ENCODE measurements around the gene PRR33.

PRR33 gene

DNA sequence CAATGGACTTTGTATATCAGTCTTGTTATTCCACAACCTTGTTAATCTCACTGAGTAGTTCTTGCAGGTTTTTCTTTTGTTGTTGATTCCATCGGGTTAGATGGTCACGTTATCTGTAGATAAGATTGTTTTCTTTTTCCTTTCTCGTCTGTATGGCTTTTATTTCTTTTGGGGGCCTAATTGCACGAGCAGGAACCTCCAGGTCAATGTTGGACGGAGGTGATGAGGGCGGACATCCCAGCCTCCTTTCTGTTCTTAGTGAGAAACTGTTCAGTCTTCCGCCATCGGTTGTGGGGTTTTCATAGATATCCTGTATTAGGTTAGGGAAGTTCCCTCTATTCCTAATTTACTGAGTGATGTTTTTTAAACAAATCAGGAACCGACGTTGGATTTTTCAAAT is 4.8 kb upstream of the PRR33 start:
- no peaks in the 10 kb centered on the region for H3K9me3 ChIP-seq (ENCODE audit: insufficient read depth, low read length)
- TF ChIP-seq ZNF274 (IDR thresholded peaks at IDR 0.05; ENCODE audit: low read depth, low read length) (no peak), YY1 (IDR thresholded peaks at IDR 0.05; ENCODE audit: insufficient read depth, insufficient read length) (no peak), SUZ12 (IDR thresholded peaks at IDR 0.05; ENCODE audit: extremely low read depth, insufficient read depth, insufficient read length) (no peak)
- no peak for DNase-seq (ENCODE audit: low read depth, low spot score)
- no peak overlapping the region for H3K9ac ChIP-seq (ENCODE audit: insufficient read length, low read depth)
- H3K4me1 ChIP-seq (ENCODE audit: insufficient read depth, insufficient read length): no peaks in the 10 kb centered on the region
- peaks cover 8% of the 10 kb centered on the region for H3K27me3 ChIP-seq (ENCODE audit: insufficient read depth, insufficient read length)
- no peaks in the 10 kb centered on the region for H3K36me3 ChIP-seq (ENCODE audit: insufficient read depth, insufficient read length, low read length)
- no peak overlapping the region for H3K4me3 ChIP-seq (ENCODE audit: insufficient read length, low read depth)

DNA sequence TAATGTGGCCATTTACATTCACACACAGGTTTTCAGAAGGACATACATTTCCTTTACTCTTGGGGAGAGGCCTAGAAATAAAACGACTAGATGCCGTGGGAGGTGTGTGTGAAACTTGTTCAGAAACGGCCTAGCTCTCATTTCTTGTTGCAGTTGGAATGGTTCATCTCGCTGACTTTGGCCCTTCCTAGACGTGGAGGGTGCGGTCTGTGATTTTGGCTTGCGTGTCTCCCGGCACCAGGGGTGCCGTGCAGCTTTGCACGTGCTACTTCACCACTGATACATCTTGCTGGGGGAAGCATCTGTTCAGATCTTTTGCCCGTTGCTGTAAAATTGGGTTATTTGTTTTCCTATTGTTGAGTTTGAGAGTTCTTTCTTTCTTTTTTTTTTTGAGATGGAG is 3.1 kb upstream of the PRR33 start:
- H3K4me1 ChIP-seq (ENCODE audit: insufficient read depth, insufficient read length): no peaks in the 10 kb centered on the region
- H3K4me3 ChIP-seq (ENCODE audit: insufficient read length, low read depth): no peak overlapping the region
- H3K9me3 ChIP-seq (ENCODE audit: insufficient read depth, low read length): no peaks in the 10 kb centered on the region
- H3K9ac ChIP-seq (ENCODE audit: insufficient read length, low read depth): no peak overlapping the region
- DNase-seq (ENCODE audit: low read depth, low spot score): no peak
- TF ChIP-seq YY1 (IDR thresholded peaks at IDR 0.05; ENCODE audit: insufficient read depth, insufficient read length) (no peak), SUZ12 (IDR thresholded peaks at IDR 0.05; ENCODE audit: extremely low read depth, insufficient read depth, insufficient read length) (no peak), ZNF274 (IDR thresholded peaks at IDR 0.05; ENCODE audit: low read depth, low read length) (no peak)
- H3K36me3 ChIP-seq (ENCODE audit: insufficient read depth, insufficient read length, low read length): no peaks in the 10 kb centered on the region
- peaks cover 8% of the 10 kb centered on the region for H3K27me3 ChIP-seq (ENCODE audit: insufficient read depth, insufficient read length)

DNA sequence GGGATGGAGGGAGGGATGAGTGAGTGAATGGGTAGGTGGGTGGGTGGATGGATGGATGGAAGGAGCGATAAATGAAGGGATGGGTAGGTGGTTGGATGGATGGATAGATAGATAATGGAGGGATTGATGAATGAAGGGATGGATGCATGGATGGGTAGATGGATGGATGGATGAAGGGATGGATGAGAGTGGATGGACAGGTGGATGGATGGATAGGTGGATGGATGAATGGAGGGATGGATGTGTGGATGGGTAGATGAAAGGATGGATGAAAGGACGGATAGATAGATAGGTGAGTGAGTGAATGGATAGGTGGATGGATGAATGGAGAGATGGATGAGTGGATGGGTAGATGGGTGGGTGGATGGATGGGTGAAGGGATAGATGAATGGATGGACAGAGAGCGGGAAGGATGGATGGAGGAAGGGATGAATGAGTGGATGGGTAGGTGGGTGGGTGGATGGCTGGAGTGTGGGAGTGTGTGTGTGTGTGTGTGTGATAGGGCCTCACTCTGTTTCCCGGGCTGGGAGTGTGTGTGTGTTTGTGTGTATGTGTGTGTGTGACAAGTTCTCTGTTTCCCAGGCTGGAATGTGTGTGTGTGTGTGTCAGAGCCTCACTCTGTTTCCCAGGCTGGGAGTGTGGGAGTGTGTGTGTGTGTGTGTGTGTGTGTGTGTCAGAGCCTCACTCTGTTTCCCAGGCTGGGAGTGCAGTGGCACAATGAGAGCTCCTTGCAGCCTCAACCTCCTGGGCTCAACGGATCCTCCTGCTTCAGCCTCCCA is 2.1 kb upstream of the PRR33 start:
- no peak for DNase-seq (ENCODE audit: low read depth, low spot score)
- Histone ChIP-seq H3K36me3 (ENCODE audit: insufficient read depth, insufficient read length, low read length) (no peaks in the 10 kb centered on the region), H3K9me3 (ENCODE audit: insufficient read depth, low read length) (no peaks in the 10 kb centered on the region), H3K4me3 (ENCODE audit: insufficient read length, low read depth) (no peak overlapping the region), H3K4me1 (ENCODE audit: insufficient read depth, insufficient read length) (no peaks in the 10 kb centered on the region), H3K27me3 (ENCODE audit: insufficient read depth, insufficient read length) (peaks cover 8% of the 10 kb centered on the region), H3K9ac (ENCODE audit: insufficient read length, low read depth) (no peak overlapping the region)
- TF ChIP-seq ZNF274 (IDR thresholded peaks at IDR 0.05; ENCODE audit: low read depth, low read length): no peak
- no peak for TF ChIP-seq SUZ12 (IDR thresholded peaks at IDR 0.05; ENCODE audit: extremely low read depth, insufficient read depth, insufficient read length)
- TF ChIP-seq YY1 (IDR thresholded peaks at IDR 0.05; ENCODE audit: insufficient read depth, insufficient read length): no peak

DNA sequence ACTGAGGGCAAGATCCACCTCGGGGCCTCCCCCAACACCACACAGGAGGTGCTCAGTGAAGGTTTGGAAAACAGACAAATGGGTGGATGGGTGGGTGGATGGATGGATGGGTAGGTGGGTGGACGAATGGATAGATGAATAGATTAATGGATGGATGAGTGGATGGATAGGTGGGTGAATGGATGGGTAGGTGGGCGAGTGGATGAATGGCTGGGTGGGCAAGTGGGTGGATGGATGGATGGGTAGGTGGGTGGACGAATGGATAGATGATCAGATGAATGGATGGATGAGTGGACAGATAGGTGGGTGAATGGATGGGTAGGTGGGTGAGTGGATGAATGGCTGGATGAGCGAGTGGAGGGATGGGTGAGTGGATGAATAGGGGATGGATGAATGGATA is 863 bp upstream of the PRR33 start:
- Histone ChIP-seq H3K36me3 (ENCODE audit: insufficient read depth, insufficient read length, low read length) (no peaks in the 10 kb centered on the region), H3K4me3 (ENCODE audit: insufficient read length, low read depth) (no peak overlapping the region), H3K4me1 (ENCODE audit: insufficient read depth, insufficient read length) (no peaks in the 10 kb centered on the region), H3K9me3 (ENCODE audit: insufficient read depth, low read length) (no peaks in the 10 kb centered on the region), H3K9ac (ENCODE audit: insufficient read length, low read depth) (no peak overlapping the region), H3K27me3 (ENCODE audit: insufficient read depth, insufficient read length) (peaks cover 13% of the 10 kb centered on the region)
- TF ChIP-seq SUZ12 (IDR thresholded peaks at IDR 0.05; ENCODE audit: extremely low read depth, insufficient read depth, insufficient read length): no peak
- no peak for TF ChIP-seq YY1 (IDR thresholded peaks at IDR 0.05; ENCODE audit: insufficient read depth, insufficient read length)
- TF ChIP-seq ZNF274 (IDR thresholded peaks at IDR 0.05; ENCODE audit: low read depth, low read length): no peak
- no peak for DNase-seq (ENCODE audit: low read depth, low spot score)

DNA sequence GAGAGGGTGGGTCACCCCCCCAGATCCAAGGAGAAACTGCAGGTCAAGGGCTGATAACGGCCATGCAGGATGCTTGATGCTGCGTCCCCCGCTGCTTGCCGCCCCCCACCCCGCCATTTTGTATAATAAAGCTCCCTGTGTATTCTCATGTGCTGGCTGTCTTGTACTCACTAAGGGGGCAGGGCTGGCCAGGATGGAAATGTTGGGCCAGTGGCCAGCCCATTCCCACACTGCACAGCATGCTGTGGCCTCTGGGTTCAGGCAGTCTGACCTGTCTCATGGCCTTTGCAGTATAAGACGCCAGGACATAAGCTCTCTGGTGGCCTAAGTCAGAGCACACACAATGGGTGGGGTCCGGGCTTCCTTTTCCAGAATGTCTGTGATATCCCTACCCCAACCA is 421 bp upstream of the PRR33 start:
- no peak overlapping the region for H3K4me3 ChIP-seq (ENCODE audit: insufficient read length, low read depth)
- no peaks in the 10 kb centered on the region for H3K9me3 ChIP-seq (ENCODE audit: insufficient read depth, low read length)
- H3K9ac ChIP-seq (ENCODE audit: insufficient read length, low read depth): no peak overlapping the region
- H3K27me3 ChIP-seq (ENCODE audit: insufficient read depth, insufficient read length): peaks cover 13% of the 10 kb centered on the region
- no peaks in the 10 kb centered on the region for H3K36me3 ChIP-seq (ENCODE audit: insufficient read depth, insufficient read length, low read length)
- DNase-seq (ENCODE audit: low read depth, low spot score): no peak
- no peaks in the 10 kb centered on the region for H3K4me1 ChIP-seq (ENCODE audit: insufficient read depth, insufficient read length)
- TF ChIP-seq SUZ12 (IDR thresholded peaks at IDR 0.05; ENCODE audit: extremely low read depth, insufficient read depth, insufficient read length) (no peak), YY1 (IDR thresholded peaks at IDR 0.05; ENCODE audit: insufficient read depth, insufficient read length) (no peak), ZNF274 (IDR thresholded peaks at IDR 0.05; ENCODE audit: low read depth, low read length) (no peak)

DNA sequence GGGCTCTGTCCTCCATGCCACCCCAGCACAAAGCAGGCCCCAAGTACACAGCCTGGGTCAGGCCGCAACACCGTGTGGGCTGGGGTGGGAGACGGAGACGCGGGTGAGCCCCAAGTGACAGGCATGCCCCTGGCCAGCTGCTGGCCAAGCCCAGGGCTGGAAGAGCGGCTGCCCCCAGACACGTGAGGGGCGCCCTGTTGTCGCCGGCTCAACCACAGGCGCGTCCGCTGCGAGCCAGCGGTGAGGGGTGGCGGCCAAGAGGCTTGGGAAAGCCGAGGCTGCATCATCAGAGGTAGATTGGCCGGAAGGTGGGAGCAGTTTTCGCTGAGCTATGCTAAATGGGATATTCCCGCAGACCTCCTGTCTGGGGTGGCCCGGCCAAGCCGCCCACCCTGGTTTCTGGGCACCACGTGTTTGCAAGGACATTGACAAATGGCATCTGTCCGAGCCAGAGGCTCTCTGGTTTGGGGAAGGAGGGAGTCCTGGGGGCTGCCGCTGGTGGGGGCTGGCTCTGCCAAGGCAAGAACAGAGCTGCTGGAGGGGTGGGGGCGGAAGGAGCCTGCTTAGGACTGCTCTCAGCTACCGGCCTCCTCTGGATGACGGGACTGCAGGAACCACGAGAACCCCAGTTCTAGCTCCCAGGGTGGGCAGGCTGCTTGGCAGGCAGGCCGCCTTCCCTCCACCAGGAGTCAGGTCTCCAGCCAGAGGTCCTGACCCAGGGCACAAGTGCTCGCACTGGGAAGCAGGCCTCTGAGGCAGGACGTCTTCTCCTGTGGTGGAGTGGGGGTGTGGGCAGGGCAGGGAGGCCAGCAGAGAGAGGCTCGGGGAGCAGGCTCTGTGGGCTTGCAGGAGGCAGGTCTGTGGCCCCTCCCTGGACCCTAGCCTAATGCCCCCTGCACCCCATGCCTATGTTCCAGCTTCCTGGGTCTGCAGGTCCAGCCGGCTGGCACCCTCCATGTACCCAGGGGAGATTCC is 552 bp downstream of the PRR33 start:
- Histone ChIP-seq H3K27me3 (ENCODE audit: insufficient read depth, insufficient read length) (peaks cover 13% of the 10 kb centered on the region), H3K36me3 (ENCODE audit: insufficient read depth, insufficient read length, low read length) (no peaks in the 10 kb centered on the region), H3K4me1 (ENCODE audit: insufficient read depth, insufficient read length) (no peaks in the 10 kb centered on the region), H3K9ac (ENCODE audit: insufficient read length, low read depth) (no peak overlapping the region), H3K9me3 (ENCODE audit: insufficient read depth, low read length) (no peaks in the 10 kb centered on the region), H3K4me3 (ENCODE audit: insufficient read length, low read depth) (no peak overlapping the region)
- TF ChIP-seq ZNF274 (IDR thresholded peaks at IDR 0.05; ENCODE audit: low read depth, low read length) (no peak), SUZ12 (IDR thresholded peaks at IDR 0.05; ENCODE audit: extremely low read depth, insufficient read depth, insufficient read length) (no peak), YY1 (IDR thresholded peaks at IDR 0.05; ENCODE audit: insufficient read depth, insufficient read length) (no peak)
- DNase-seq (ENCODE audit: low read depth, low spot score): no peak
